Smooth muscle cell of the umbilical artery (primary cell): ENCODE measurements around the gene COG1. TPM values are rescaled to one million over a fixed set of nuclear protein-coding genes. Genes with fewer than 3 reads are reported as not detected.

Experiments
- total RNA-seq: library from RNA; depleted of rRNA; stranded (reverse); fragments of >200 nt; gene quantifications from 2 replicates; pipeline ENCODE4 v1.2.3, GENCODE V29; 2014

The COG1 gene, protein sequence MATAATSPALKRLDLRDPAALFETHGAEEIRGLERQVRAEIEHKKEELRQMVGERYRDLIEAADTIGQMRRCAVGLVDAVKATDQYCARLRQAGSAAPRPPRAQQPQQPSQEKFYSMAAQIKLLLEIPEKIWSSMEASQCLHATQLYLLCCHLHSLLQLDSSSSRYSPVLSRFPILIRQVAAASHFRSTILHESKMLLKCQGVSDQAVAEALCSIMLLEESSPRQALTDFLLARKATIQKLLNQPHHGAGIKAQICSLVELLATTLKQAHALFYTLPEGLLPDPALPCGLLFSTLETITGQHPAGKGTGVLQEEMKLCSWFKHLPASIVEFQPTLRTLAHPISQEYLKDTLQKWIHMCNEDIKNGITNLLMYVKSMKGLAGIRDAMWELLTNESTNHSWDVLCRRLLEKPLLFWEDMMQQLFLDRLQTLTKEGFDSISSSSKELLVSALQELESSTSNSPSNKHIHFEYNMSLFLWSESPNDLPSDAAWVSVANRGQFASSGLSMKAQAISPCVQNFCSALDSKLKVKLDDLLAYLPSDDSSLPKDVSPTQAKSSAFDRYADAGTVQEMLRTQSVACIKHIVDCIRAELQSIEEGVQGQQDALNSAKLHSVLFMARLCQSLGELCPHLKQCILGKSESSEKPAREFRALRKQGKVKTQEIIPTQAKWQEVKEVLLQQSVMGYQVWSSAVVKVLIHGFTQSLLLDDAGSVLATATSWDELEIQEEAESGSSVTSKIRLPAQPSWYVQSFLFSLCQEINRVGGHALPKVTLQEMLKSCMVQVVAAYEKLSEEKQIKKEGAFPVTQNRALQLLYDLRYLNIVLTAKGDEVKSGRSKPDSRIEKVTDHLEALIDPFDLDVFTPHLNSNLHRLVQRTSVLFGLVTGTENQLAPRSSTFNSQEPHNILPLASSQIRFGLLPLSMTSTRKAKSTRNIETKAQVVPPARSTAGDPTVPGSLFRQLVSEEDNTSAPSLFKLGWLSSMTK
- 20.5 and 29.9 TPM in 2 replicates for total RNA-seq

DNA sequence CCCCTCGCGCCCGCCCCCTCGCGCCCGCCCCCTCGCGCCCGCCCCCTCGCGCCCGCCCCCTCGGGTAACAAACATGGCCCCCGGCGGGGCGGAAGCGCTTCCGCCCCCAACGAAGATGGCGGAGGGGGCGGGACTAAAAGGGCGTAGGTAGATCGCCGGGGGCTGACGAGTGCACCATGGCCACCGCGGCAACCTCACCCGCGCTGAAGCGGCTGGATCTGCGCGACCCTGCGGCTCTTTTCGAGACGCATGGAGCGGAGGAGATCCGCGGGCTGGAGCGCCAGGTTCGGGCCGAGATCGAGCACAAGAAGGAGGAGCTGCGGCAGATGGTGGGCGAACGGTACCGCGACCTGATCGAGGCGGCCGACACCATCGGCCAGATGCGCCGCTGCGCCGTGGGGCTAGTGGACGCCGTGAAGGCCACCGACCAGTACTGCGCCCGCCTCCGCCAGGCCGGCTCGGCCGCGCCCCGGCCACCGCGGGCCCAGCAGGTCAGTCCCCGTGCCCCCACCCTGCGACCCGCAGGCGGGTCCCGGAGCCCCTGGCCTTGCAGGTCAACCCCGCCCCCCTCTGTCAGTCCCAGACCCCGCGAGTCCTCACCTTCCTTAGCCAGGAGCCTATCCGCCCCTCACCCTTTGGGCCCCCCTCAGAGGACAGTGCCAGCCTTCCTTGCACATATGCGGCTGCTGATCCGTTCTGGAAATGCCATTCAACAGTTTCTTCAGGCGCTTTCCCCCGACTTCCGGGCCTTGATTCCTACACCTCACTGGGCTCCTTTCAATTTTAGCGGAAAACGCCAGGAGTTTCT lies at the start of gene COG1:
Gene COG1 (plus strand): TSS at position 162 of the 808 bp plus-strand sequence. CDS start 15 bp downstream, at position 177.

Other genes with a start within 250 kb of the COG1 start
- gene SLC39A11, start 100.4 kb upstream of the COG1 start, total RNA-seq: 37.9 and 45.7 TPM in 2 replicates
- under 0.01 TPM in 2 replicates for gene SSTR2, start 28.0 kb upstream of the COG1 start, total RNA-seq
- gene CPSF4L, start 68.8 kb downstream of the COG1 start, total RNA-seq: not detected in 2 replicates
- 27.0 and 54.2 TPM in 2 replicates for gene CDC42EP4, start 118.9 kb downstream of the COG1 start, total RNA-seq